Measurements from ENCODE around the gene TM9SF3. TPM values are rescaled to one million over a fixed set of nuclear protein-coding genes. Genes with fewer than 3 reads are reported as not detected.

Gene TM9SF3
- total and polyA plus RNA-seq, 10 of the 15 experiments (the other 5 are each of a cell fraction or from before 2014, with no cell fraction given), result 17.1 to 85.4 (median 44.9) TPM

GRCh38 chr10:96470116-96470743, 116.6 kb downstream of the TM9SF3 start:
- Histone ChIP-seq H3K4me1 (ENCODE audit: control insufficient read depth, insufficient read depth, low read length) (no peaks in the 10 kb centered on the region), H3K4me3 (no peak overlapping the region), H4K20me1 (ENCODE audit: control insufficient read depth, insufficient read depth) (no peaks in the 10 kb centered on the region), H3K36me3 (ENCODE audit: control insufficient read depth in 2 of 2, insufficient read depth in 2 of 2, low read length in 1 of 2) (no peaks in the 10 kb centered on the region), H3K4me2 (ENCODE audit: control insufficient read depth, insufficient read depth) (no peak overlapping the region), H3K27ac (ENCODE audit: control insufficient read depth, insufficient read depth) (no peak overlapping the region), H3K27me3 (replicated peaks in 1 of 2; ENCODE audit: control insufficient read depth in 2 of 2, insufficient read depth in 2 of 2, low read length in 1 of 2) (peaks cover 0 to 2% of the 10 kb centered on the region in 2 experiments; a peak in 2 of 4 replicates), H3K9ac (ENCODE audit: control insufficient read depth, insufficient read depth, low read length) (no peak overlapping the region), H3K9me3 (replicated peaks; ENCODE audit: control insufficient read depth, insufficient read depth, low read length) (no peaks in the 10 kb centered on the region), H3K79me2 (ENCODE audit: control insufficient read depth, insufficient read depth, low read length) (no peaks in the 10 kb centered on the region), H2AFZ (ENCODE audit: control insufficient read depth, low read depth, low read length) (no peak overlapping the region)
- FAIRE-seq, result peak; percentile 57
- POLR2A ChIA-PET, result no interaction called here
- SMC1A ChIA-PET (ENCODE audit: uncharacterized antibody, unreplicated experiment), result interaction anchor here (0.9 to 1.5 kb wide), 3 partner anchors 11 to 95 kb away, joined by 3 to 4 read pairs (median 3); no protein-coding TSS in a partner anchor
- CTCF ChIA-PET, result interaction anchor here (0.8 to 3.4 kb wide), 9 partner anchors 8 to 95 kb away, joined by 3 to 22 read pairs (median 5); partner anchors contain the start of gene TLL2
- TF ChIP-seq, protein P1, sequence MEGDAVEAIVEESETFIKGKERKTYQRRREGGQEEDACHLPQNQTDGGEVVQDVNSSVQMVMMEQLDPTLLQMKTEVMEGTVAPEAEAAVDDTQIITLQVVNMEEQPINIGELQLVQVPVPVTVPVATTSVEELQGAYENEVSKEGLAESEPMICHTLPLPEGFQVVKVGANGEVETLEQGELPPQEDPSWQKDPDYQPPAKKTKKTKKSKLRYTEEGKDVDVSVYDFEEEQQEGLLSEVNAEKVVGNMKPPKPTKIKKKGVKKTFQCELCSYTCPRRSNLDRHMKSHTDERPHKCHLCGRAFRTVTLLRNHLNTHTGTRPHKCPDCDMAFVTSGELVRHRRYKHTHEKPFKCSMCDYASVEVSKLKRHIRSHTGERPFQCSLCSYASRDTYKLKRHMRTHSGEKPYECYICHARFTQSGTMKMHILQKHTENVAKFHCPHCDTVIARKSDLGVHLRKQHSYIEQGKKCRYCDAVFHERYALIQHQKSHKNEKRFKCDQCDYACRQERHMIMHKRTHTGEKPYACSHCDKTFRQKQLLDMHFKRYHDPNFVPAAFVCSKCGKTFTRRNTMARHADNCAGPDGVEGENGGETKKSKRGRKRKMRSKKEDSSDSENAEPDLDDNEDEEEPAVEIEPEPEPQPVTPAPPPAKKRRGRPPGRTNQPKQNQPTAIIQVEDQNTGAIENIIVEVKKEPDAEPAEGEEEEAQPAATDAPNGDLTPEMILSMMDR (IDR thresholded peaks at IDR 0.05 in 2 of 3, conservative IDR thresholded peaks at IDR 0.05 in 1 of 3; ENCODE audit: control insufficient read depth in 2 of 3, extremely low read depth in 1 of 3, insufficient read depth in 1 of 3, low read depth in 3 of 3, low read length in 3 of 3), result peak; percentile 64 to 78 (median 75)
- TF ChIP-seq IRF3 (IDR thresholded peaks at IDR 0.05) (no peak), YY1 (IDR thresholded peaks at IDR 0.05; ENCODE audit: low read depth, low read length) (peak; percentile 22; the same call in 1 of the 2 replicates), NFYA (IDR thresholded peaks at IDR 0.05; ENCODE audit: borderline replicate concordance, low read depth, low read length) (no peak), SMC3 (IDR thresholded peaks at IDR 0.05; ENCODE audit: borderline replicate concordance, low read length) (peak; percentile 44; the same call in 1 of the 2 replicates), RAD21 (IDR thresholded peaks at IDR 0.05; ENCODE audit: insufficient read depth, low read depth, low read length) (peak; percentile 61), POLR2AphosphoS5 (IDR thresholded peaks at IDR 0.05; ENCODE audit: low read length) (no peak)
- no peak for DNase-seq (ENCODE audit: low read depth, low spot score)
- RAD21 ChIA-PET (ENCODE audit: unreplicated experiment), result no interaction called here
- 0% methylated on average over 4 of the region's 4 CpGs for WGBS (ENCODE audit: insufficient coverage, insufficient replicate concordance, low lambda C conversion rate, missing lambda C conversion rate)
- no TSS peak for BruUV-seq (replicated peaks)
- ATAC-seq, result peak; percentile 92
- intact Hi-C loops (cut with micrococcal nuclease; ENCODE audit: unreplicated experiment) (no loop called here), in situ Hi-C loops (cut with MboI) (no loop called here)

Data from GM12878 (cell line).